ENCODE data around the gene ADAMTS9. TPM values are rescaled to one million over a fixed set of nuclear protein-coding genes. Genes with fewer than 3 reads are reported as not detected.

The ADAMTS9 gene
- total RNA-seq, 3 donors from 2014 or later: 19.4 to 240 (median 50.6) TPM

DNA sequence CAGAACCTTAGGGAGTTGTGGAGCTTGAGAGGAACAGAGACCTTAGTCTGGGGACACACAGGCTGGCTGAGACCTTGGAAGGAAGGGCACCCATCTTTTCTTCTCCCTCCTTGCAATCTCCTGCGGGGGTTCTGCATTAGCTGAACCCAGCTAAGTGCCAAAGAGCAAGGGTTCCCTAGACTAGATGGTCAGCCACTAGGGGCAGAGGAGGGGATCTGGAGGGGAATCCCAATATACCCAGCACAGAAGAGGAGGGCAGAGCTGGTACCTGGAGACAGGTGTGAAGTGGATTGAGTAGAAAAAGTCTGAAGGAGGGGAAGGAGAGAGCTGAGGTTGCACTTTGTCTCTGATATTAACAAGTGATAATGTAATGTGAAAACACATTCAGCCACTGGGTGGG is 212.8 kb downstream of the ADAMTS9 start:
- no peaks in the 10 kb centered on the region for H3K4me1 ChIP-seq
- no peaks in the 10 kb centered on the region for H3K36me3 ChIP-seq
- no peaks in the 10 kb centered on the region for H3K27me3 ChIP-seq
- no peaks in the 10 kb centered on the region for H3K9me3 ChIP-seq
- DNase-seq (ENCODE audit: low spot score in 2 of 2): no peak
- no peak overlapping the region for H3K27ac ChIP-seq
- intact Hi-C loops (cut with DNase I; ENCODE audit: low total_unique reads): no loop called here
- no peak overlapping the region for H3K4me3 ChIP-seq
- no peak for TF ChIP-seq POLR2A (IDR thresholded peaks at IDR 0.05)
- TF ChIP-seq, protein P1, sequence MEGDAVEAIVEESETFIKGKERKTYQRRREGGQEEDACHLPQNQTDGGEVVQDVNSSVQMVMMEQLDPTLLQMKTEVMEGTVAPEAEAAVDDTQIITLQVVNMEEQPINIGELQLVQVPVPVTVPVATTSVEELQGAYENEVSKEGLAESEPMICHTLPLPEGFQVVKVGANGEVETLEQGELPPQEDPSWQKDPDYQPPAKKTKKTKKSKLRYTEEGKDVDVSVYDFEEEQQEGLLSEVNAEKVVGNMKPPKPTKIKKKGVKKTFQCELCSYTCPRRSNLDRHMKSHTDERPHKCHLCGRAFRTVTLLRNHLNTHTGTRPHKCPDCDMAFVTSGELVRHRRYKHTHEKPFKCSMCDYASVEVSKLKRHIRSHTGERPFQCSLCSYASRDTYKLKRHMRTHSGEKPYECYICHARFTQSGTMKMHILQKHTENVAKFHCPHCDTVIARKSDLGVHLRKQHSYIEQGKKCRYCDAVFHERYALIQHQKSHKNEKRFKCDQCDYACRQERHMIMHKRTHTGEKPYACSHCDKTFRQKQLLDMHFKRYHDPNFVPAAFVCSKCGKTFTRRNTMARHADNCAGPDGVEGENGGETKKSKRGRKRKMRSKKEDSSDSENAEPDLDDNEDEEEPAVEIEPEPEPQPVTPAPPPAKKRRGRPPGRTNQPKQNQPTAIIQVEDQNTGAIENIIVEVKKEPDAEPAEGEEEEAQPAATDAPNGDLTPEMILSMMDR (IDR thresholded peaks at IDR 0.05): no peak

DNA sequence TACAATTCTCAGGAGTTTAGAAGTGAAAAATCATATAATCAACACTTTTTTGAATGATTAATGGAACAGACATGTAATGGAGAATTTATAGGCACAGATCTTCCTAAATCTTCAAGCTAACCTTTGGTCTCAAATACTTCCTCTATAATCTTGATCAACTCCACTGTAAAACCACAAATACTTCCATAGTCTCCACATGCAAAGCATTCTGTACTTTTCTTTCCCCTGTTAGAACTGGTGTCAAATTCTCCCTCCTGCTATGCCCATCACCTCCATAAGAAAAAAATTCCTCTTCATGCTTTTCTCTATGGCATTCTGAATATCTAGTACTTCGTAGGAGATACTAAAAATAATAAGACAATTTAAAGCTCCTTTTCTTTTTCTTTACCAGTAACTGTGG is 214.3 kb downstream of the ADAMTS9 start:
- TF ChIP-seq, protein P1 (IDR thresholded peaks at IDR 0.05): no peak
- TF ChIP-seq POLR2A (IDR thresholded peaks at IDR 0.05) (no peak), POLR2AphosphoS5 (IDR thresholded peaks at IDR 0.05) (no peak)
- no peak for DNase-seq (ENCODE audit: low spot score in 2 of 2)
- intact Hi-C loops (cut with DNase I; ENCODE audit: low total_unique reads): no loop called here
- H3K9me3 ChIP-seq: no peaks in the 10 kb centered on the region
- H3K27me3 ChIP-seq: no peaks in the 10 kb centered on the region
- H3K4me1 ChIP-seq: no peaks in the 10 kb centered on the region
- H3K36me3 ChIP-seq: no peaks in the 10 kb centered on the region
- H3K4me3 ChIP-seq: no peak overlapping the region
- no peak overlapping the region for H3K27ac ChIP-seq

DNA sequence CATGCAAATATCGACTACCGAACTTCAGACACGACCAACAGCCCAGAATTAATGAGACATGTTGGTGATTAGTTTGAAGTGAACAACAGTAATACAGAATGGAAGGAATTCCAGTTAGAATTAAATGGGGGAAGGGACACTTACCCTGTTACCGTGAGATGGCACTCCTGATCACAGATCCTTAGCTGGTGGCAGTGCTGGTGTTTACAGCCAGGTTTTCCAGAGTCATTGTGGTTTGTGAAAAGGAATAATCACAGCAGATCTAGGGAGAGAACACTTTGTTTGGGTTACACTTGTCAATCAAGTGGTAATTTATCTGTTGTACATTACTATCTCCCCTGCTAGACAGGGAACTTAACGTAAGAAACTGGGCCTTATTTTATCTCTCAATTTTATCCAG is 217.4 kb downstream of the ADAMTS9 start:
- Histone ChIP-seq H3K4me3 (no peak overlapping the region), H3K36me3 (no peaks in the 10 kb centered on the region), H3K9me3 (no peaks in the 10 kb centered on the region), H3K27ac (no peak overlapping the region), H3K4me1 (no peaks in the 10 kb centered on the region), H3K27me3 (no peaks in the 10 kb centered on the region)
- intact Hi-C loops (cut with DNase I; ENCODE audit: low total_unique reads): no loop called here
- TF ChIP-seq, protein P1 (IDR thresholded peaks at IDR 0.05): no peak
- TF ChIP-seq POLR2A (IDR thresholded peaks at IDR 0.05) (no peak), POLR2AphosphoS5 (IDR thresholded peaks at IDR 0.05) (no peak)
- no peak for DNase-seq (ENCODE audit: low spot score in 2 of 2)

DNA sequence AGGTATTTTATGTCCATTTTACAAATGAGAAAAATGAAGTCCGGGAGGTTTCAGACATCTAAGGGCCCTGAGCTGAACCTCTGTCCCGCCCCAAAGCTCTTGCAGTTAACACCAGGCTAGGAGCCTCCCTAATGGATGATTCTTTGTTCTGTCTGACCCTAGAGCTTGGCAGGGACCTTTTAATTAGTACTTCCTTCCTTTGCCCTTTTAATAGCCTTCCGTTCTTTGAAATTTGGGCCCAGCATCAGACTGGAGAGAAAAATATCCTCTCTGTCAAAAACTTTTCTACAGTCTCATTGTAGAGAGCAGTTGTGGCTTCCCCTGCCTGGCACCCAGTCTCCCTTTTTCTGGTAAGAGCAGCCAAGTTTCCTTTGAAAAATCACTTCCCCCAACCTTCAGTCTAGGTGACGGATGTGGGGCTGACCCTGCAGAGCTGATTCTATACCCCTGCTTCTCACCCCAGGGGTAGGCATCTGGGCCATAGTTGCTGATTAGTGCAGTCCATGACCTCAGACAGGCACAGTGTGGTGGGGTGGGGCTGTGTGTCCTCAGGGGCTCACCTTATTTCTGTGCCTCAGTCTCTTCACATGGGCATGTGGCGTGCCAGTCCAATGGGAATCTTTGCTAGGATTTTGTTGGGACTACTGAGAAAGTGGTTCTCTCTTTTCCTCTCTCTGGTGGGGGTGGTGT is 220.4 kb downstream of the ADAMTS9 start:
- no peak overlapping the region for H3K4me3 ChIP-seq
- no peak overlapping the region for H3K27ac ChIP-seq
- no peak for DNase-seq (ENCODE audit: low spot score in 2 of 2)
- TF ChIP-seq, protein P1 (IDR thresholded peaks at IDR 0.05): no peak
- TF ChIP-seq POLR2A (IDR thresholded peaks at IDR 0.05): no peak
- TF ChIP-seq POLR2AphosphoS5 (IDR thresholded peaks at IDR 0.05): no peak
- no peaks in the 10 kb centered on the region for H3K4me1 ChIP-seq
- no peaks in the 10 kb centered on the region for H3K9me3 ChIP-seq
- no peaks in the 10 kb centered on the region for H3K27me3 ChIP-seq
- no peaks in the 10 kb centered on the region for H3K36me3 ChIP-seq
- intact Hi-C loops (cut with DNase I; ENCODE audit: low total_unique reads): no loop called here
